GM12801 (cell line): ENCODE data around the gene SLC25A22.

Experiments used
- TF ChIP-seq, protein P1 (sequence below): IDR thresholded peaks from one replicate; pipeline ENCODE4 v1.5.1; 2011; ENCODE audit warnings: control low read depth; ENCODE audit not compliant: insufficient read length; ENCODE audit errors: extremely low read depth

SLC25A22 gene

GRCh38 chr11:746289-747157, 51.6 kb downstream of the SLC25A22 start:
- TF ChIP-seq, protein P1, sequence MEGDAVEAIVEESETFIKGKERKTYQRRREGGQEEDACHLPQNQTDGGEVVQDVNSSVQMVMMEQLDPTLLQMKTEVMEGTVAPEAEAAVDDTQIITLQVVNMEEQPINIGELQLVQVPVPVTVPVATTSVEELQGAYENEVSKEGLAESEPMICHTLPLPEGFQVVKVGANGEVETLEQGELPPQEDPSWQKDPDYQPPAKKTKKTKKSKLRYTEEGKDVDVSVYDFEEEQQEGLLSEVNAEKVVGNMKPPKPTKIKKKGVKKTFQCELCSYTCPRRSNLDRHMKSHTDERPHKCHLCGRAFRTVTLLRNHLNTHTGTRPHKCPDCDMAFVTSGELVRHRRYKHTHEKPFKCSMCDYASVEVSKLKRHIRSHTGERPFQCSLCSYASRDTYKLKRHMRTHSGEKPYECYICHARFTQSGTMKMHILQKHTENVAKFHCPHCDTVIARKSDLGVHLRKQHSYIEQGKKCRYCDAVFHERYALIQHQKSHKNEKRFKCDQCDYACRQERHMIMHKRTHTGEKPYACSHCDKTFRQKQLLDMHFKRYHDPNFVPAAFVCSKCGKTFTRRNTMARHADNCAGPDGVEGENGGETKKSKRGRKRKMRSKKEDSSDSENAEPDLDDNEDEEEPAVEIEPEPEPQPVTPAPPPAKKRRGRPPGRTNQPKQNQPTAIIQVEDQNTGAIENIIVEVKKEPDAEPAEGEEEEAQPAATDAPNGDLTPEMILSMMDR = no peak

DNA sequence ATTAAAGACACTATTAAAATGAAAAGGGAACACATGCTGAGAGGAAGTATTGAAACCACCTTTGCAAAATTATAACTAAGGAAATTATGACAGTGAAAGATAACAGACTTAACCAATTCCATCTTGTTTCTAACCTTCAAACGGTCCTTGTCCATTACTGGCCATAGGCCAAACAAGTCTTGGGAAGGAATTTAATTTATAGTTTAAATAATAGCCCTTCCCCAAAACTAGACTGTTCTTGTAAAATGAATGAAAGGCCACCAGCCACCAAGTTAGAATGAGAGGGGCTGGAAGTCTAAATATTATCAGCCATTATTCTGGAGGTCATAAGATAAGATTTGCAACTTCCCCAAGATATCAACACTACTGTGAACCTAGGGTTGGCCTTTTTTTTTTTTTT, 52.7 kb downstream of the SLC25A22 start:
- TF ChIP-seq, protein P1 = no peak

GRCh38 chr11:742571-743201, 55.4 kb downstream of the SLC25A22 start:
- TF ChIP-seq, protein P1 = no peak

GRCh38 chr11:742156-742546, 55.9 kb downstream of the SLC25A22 start:
- TF ChIP-seq, protein P1 = no peak
